Mucosa of descending colon (tissue), 3 donors: ENCODE measurements around the gene MYBL2. TPM values are rescaled to one million over a fixed set of nuclear protein-coding genes. Genes with fewer than 3 reads are reported as not detected.

Experiments used
- ATAC-seq: fragments of 200-7000 bp; cut with Tn5 transposase; one replicate; pipeline ENCODE4 v1.9.1; 2020; ENCODE audit warnings: mild to moderate bottlenecking, moderate library complexity
- DNase-seq, 3 donors: peaks; one replicate each; pipeline ENCODE4 v3.0.0-alpha.2; 2020
- H3K36me3 ChIP-seq: fragments of 200-600 bp; one replicate; pipeline ENCODE4 v1.8.0; 2021; ENCODE audit warnings: low read depth, mild to moderate bottlenecking
- H3K4me1 ChIP-seq: fragments of 200-600 bp; one replicate; pipeline ENCODE4 v1.8.0; 2021; ENCODE audit warnings: low read depth, mild to moderate bottlenecking
- H3K4me3 ChIP-seq: fragments of 200-600 bp; one replicate; pipeline ENCODE4 v1.8.0; 2021; ENCODE audit warnings: mild to moderate bottlenecking
- H3K9me3 ChIP-seq: fragments of 200-600 bp; one replicate; pipeline ENCODE4 v1.8.0; 2021; ENCODE audit warnings: mild to moderate bottlenecking
- intact Hi-C, 2 donors: fragments of 100-400 bp; cut with DNase I in 1 of 2; cut with micrococcal nuclease in 1 of 2; formaldehyde crosslinking; loops; one replicate each; pipeline versions ENCODE4 v1.11.0 to v1.11.1; 2022; cut with DNase I, micrococcal nuclease
- total RNA-seq, 3 donors: library from RNA; stranded (reverse); fragmentation: NEBNext Ultra II Directional in 2 of 3; extraction: Animal tissue kit (Norgen Biotek cat#: 25700) in 2 of 3; gene quantifications; one replicate each; pipeline versions ENCODE4 v1.2.1 to v1.2.4, GENCODE V29; 2021 to 2023
- TF ChIP-seq, protein P1 (sequence below): fragments of 200-600 bp; IDR thresholded peaks from one replicate; pipeline ENCODE4 v1.8.0; 2022; ENCODE audit warnings: antibody characterized with exemption, mild to moderate bottlenecking
- donor health status: DM: no; HTN: no; CAD: no; lungs with moderate emphysema.
- donor health status: DM: no; HTN: no; CAD: no.
- donor health status: DM: no; HTN: yes; CAD: no.

The MYBL2 gene
- total RNA-seq, 3 donors from 2014 or later = 1.9 to 19.5 (median 5.1) TPM

- Histone ChIP-seq H3K9me3 (no peaks in the 10 kb centered on the region), H3K36me3 (no peaks in the 10 kb centered on the region), H3K4me3 (no peak overlapping the region), H3K4me1 (no peaks in the 10 kb centered on the region)
- TF ChIP-seq, protein P1, sequence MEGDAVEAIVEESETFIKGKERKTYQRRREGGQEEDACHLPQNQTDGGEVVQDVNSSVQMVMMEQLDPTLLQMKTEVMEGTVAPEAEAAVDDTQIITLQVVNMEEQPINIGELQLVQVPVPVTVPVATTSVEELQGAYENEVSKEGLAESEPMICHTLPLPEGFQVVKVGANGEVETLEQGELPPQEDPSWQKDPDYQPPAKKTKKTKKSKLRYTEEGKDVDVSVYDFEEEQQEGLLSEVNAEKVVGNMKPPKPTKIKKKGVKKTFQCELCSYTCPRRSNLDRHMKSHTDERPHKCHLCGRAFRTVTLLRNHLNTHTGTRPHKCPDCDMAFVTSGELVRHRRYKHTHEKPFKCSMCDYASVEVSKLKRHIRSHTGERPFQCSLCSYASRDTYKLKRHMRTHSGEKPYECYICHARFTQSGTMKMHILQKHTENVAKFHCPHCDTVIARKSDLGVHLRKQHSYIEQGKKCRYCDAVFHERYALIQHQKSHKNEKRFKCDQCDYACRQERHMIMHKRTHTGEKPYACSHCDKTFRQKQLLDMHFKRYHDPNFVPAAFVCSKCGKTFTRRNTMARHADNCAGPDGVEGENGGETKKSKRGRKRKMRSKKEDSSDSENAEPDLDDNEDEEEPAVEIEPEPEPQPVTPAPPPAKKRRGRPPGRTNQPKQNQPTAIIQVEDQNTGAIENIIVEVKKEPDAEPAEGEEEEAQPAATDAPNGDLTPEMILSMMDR = no peak
- no peak for DNase-seq
- no peak for ATAC-seq
- intact Hi-C loops = no loop called here
These were observed 73.7 kb downstream of the MYBL2 start for GRCh38 chr20:43740642-43741041.

DNA sequence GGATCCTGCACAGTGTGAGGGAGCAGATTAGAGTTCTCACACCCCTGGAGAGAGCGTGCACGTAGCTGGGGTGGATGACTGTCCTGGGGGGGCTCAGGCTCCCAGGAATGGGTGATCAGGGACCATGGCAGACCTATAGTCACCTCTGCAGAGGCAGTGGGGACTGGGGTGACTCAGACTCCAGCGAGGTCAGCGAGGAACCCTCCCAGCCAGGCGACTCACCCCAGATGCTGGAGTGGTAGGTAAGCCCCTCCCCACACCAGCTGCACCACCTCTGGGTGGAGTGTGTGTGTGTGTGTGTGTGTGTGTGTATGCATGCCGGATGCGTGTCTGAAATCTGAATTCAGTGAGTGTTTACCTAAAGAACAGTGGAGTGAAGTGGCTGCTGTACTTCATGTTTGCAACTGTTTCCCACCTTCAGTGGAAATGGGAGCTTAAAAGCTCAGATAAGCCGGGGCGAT, 77.3 kb downstream of the MYBL2 start:
- TF ChIP-seq, protein P1 = no peak
- no peak for DNase-seq
- no peaks in the 10 kb centered on the region for H3K36me3 ChIP-seq
- intact Hi-C loops = no loop called here
- ATAC-seq = peak; percentile 30
- no peak overlapping the region for H3K4me3 ChIP-seq
- no peaks in the 10 kb centered on the region for H3K9me3 ChIP-seq
- no peaks in the 10 kb centered on the region for H3K4me1 ChIP-seq

DNA sequence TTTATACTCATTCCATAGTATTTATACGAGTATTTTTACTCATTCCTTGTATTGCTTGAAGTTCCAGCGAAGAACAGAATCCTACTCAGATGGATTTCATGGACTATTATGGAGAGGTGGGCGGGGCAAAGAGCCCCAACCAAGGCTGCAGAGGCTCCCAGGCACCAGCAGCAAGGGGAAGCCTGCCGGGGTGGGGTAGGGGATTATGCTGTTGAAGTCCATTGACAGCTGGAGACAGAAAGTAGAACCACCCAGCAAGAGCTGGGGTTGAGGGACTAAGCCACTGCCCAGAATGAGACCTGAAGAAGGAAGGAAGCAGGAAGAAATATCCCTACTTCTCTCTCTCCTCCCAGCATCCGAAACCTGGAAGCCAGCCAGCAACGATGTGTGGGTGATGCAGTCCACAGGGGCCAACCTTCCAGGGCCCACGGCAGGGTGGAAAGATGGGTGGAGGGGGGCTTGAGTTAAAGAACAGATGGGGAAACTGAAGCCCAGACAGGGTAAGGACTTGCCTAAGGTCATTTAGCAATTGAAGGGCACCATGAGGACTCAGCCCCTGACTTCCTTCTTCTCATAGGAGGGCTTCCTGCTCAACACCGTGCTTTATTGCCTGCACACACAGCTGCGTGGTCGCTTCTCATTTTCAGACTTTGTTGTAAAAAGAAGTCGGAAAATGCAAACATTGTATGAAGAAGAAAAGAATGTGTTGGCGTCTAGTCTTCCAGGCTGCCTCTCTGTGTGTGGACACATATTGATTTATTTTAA, 78.2 kb downstream of the MYBL2 start:
- DNase-seq = peak in 1 of 3 donors; percentile 48
- ATAC-seq = no peak
- no peaks in the 10 kb centered on the region for H3K9me3 ChIP-seq
- intact Hi-C loops = loop anchor here in 1 of 2 donors (5.0 kb wide), 1 partner anchor 337 kb away; no protein-coding TSS in a partner anchor
- H3K36me3 ChIP-seq = no peaks in the 10 kb centered on the region
- H3K4me3 ChIP-seq = no peak overlapping the region
- TF ChIP-seq, protein P1 = no peak
- H3K4me1 ChIP-seq = no peaks in the 10 kb centered on the region

- Histone ChIP-seq H3K4me1 (no peaks in the 10 kb centered on the region), H3K9me3 (no peaks in the 10 kb centered on the region), H3K4me3 (no peak overlapping the region), H3K36me3 (no peaks in the 10 kb centered on the region)
- no peak for ATAC-seq
- TF ChIP-seq, protein P1 = no peak
- intact Hi-C loops = loop anchor here in 1 of 2 donors (5.0 kb wide), 1 partner anchor 336 kb away; no protein-coding TSS in a partner anchor
- DNase-seq = no peak
These were observed 79.6 kb downstream of the MYBL2 start for GRCh38 chr20:43746344-43747137.

DNA sequence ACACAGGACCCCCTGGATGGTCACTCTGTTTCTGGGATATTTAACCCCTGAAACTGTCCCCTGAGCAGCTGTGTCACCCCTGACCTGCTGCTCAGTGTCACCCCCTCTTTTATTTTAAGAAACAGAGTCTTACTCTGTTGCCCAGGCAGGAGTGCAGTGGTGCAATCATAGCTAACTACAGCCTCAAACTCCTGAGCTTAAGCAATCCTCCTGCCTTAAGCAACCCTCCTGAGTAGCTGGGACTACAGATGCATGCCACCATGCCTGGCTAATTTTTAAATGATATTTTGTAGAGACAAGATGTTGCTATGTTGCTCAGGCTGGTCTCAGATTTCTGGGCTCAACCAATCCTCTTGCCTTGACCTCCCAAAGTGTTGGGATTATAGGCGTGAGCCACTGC, 81.4 kb downstream of the MYBL2 start:
- DNase-seq = no peak
- ATAC-seq = no peak
- no peak overlapping the region for H3K4me3 ChIP-seq
- H3K9me3 ChIP-seq = no peaks in the 10 kb centered on the region
- no peaks in the 10 kb centered on the region for H3K36me3 ChIP-seq
- intact Hi-C loops = loop anchor here (2.0 to 5.0 kb wide), 2 partner anchors 333 to 334 kb away; no protein-coding TSS in a partner anchor
- no peaks in the 10 kb centered on the region for H3K4me1 ChIP-seq
- TF ChIP-seq, protein P1 = no peak
